ENCODE results near the gene ST6GAL1.

Gene ST6GAL1

GRCh38 chr3:186917512-186918312, 12.6 kb upstream of the ST6GAL1 start:
- no peak for DNase-seq

DNA sequence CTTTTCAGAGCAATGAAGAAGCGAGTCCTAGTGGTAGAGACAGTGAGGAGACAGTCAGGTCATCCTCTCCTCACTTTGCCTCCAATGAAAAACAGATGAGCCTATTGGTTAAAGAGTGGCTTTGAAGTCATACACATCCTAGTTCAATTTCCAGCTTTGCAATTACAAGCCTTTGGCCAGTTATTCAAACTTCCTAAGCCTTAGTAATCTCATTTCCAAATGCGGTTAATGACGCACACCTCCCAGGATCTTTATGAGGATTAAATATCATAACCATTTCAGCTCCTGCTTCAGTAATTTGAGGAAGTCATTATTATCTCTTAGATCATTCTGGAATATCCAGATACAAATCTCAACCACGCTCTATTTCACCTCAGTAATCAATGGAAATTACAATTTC, 10.0 kb upstream of the ST6GAL1 start:
- no peak for DNase-seq

GRCh38 chr3:186920796-186921195, 9.5 kb upstream of the ST6GAL1 start:
- DNase-seq, result no peak

- DNase-seq, result no peak
These were observed 8.7 kb upstream of the ST6GAL1 start for GRCh38 chr3:186921578-186921977.

- DNase-seq, result no peak
These were observed 8.1 kb upstream of the ST6GAL1 start for GRCh38 chr3:186922224-186922623.

DNA sequence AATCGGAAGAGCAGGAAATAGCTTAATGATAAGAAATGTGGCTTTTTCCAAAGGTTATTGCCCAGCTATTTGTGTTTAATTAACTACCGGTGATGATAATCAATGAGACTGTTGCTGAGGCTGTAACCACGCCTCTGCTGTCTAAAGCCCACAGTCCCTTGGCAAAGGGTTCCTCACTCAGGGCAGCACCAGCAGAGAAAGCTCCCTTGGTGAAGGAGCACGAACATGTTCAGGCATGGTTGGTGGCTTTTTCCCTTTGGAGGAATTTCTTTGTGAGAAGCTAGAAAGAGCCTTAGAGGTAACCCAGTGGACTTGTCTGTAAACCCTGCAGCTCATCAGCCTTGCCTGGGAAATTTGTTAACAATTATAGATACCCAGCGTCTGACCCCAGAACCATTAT, 7.5 kb upstream of the ST6GAL1 start:
- DNase-seq, result no peak

DNA sequence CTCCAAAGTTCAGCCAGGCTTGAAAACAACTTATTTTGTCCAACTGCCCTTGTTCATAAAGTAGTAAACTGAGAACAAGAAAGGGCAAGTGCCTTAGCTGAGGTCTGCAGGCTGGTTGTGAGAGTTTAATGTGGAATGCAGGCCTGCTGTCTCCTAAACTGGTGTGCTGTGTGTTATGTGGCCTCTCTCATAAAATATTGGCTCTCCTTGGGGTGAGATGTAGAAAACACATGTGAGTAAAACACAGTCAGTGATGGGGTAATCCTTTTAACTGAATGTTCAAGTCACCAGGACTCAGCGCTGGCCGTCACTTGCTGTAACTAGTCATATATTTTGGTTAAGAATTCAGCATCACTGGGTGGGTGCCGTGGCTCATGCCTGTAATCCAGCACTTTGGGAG, 7.1 kb upstream of the ST6GAL1 start:
- no peak for DNase-seq

DNA sequence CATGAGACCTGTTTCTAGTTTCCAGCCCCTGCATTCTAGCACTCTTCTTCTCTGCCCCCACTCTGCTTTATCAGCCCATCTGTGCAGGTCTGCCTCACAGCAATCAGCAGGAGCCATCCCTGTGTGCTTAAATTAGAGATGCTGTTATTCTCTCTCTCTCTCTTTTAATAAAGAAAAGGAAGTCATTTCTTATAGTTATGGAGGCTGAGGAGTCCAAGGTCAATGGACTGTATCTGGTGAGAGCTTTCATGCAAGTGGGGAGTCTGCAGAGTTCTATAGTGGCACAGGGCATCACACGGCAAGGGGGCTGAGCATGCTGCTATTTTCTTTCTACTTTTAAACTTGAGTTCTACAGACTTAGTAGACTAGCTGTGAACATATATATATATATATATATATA, 4.5 kb upstream of the ST6GAL1 start:
- DNase-seq, result no peak

DNA sequence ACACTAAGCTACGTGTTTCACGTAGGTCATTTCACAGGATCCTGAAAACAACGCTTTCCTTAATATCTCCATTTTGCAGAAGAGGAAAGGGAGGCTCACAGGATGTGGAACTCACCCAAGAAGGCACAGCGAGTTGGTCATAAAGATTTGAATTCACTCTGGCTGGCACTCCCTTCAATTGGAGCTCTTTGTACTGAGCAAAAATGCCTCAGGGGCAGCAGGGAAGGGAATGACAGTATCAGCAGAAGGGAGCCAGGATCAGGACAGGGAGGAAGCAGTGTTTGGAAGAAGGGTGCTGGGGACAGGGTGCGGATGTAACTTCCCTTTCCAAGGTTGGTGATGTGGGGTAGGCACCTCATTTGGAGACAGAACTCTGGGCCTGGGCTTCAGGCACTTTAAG, 1.1 kb upstream of the ST6GAL1 start:
- no peak for DNase-seq

- no peak for DNase-seq
These were observed 641 bp upstream of the ST6GAL1 start for GRCh38 chr3:186929685-186930084.

DNA sequence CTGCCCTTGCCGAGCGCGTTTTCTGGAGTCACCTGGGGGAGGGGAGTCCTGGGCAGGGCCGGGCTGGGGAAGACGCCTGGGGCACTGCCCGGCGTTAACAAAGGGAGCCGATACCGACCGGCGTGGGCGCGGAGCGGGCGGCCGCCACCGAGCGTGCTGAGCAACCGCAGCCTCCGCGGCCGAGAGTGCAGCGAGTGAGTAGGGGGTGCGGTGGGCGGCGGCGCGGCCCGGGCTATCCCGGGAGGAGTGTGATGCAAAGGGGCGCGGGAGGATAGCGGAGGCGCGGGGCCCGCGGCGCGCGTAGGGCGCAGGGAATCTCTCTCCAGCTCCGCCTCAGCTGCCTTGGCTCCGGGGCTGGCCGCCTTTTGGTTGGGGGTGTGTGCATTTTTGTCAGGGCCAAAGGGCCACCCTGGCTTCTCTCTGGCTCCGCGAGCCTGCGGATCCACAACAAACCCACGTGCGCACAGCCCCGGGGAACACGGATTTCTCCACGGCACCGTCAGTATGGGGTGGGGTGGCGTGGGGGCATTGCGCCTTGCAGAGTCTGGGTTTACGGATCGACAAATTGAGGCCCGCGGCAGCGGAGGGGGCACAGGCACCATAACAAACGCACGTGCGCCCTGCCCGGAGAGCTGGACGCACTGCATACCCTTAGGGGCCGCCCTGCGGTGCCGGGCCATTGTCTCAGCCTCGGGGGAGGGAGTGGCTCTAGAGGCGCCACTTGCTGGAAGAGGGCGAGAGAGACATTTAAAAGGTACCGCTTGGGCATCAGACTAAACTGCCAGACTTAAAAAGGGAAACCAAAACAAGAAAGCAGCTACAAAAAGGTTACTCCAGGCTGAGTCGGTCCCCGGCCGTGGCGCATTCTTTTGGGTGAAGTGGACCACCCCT, 560 bp downstream of the ST6GAL1 start:
- DNase-seq, result peak; percentile 53 to 63

- DNase-seq, result no peak
These were observed 1.4 kb downstream of the ST6GAL1 start for GRCh38 chr3:186931532-186932280.

DNA sequence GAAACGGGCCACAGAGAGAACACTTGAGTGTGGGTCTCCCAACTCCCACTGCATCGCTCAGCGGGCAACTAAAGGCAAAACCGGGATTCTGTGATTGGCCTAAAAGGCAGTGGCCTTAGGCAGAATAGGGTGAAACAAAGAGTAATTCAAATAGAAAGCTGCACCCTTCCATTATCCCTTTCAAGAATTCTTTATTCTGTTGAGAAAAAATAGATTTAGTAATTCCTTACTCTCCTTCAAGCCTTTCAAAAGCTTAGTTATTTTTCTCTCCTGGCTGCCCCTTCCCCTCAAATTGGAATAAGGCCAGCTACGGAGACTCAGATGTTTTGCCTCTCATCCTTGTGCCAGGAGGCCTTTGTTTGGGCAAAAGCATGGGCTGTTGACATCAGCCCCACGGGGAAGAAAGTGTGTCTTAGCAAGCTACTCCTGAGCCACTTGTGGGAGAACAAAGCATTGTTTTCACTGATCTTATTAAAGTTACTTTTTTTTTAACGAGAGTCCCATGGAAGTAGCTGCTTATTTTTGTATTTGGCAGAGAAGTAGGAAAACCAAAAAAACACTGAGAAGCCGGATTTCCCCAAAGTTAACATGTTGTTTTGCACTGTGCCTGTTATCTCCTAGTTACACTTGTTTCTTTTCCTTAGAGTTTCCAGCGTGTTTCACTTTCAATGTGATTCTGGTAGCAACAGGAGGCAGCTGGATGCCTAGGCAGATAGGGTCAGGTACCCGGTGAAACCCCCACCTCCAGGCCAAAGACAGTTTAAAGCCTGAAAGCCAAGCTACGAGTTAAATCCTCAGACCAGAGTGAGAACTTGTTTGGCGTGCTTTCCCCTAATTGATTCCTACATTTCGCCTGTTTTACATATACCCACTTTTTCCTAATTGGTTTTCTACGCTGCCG, 2.2 kb downstream of the ST6GAL1 start:
- DNase-seq, result no peak

- peak in 1 of 2 donors; percentile 33 for DNase-seq
These were observed 3.5 kb downstream of the ST6GAL1 start for GRCh38 chr3:186933816-186934215.

DNA sequence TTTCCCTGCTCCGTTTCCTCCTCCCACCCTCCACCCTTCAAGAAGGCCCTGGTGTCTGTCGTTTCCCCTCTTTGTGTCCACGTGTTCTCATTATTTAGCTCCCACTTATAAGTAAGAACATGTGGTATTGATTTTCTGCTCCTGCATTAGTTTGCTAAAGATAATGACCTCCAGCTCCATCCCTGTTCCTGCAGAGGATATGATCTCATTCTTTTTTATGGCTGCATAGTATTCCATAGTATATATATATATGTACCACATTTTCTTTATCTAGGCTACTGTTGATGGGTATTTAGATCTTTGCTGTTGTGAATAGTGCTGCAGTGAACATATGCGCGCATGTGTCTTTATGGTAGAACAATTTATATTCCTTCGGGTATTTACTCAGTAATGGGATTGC, 4.8 kb downstream of the ST6GAL1 start:
- no peak for DNase-seq

DNA sequence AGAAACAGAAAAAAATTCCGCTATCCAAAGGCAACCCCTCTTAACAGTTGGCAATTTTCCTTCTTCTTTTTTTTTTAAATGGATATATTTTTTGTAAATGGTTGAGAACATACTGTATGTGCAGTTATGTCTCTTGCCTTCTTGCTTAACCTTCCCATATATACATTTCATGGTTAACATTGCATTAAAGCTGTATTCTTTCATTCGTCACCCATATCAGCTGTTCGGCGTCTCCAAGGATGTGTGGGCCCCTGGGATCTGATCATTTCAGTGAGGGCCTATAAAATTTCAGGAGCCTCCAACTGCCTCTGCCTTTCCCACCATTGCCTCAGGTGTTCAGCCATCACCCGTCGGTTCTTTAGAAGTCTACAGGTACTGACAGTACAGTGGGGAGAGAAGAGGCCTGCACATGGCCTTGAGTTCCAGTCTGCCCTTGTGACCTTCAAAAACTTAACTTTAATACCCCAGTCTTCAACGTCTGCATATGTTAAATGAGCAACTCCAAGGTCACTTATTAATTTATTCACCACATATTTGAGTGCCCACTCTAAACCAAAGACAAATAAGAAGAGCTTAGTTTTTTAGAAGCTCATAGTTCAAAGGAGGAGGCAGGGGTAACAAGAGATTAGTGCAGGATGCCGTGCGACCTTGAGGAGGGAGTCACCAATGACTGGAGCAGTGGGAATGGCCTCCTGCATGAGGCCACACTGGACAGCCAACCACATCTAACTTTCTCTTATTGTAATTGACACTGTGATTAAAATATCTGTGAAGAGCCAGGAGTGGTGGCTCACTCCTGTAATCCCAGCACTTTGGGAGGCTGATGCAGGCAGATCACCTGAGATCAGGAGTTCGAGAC, 6.9 kb downstream of the ST6GAL1 start:
- no peak for DNase-seq

DNA sequence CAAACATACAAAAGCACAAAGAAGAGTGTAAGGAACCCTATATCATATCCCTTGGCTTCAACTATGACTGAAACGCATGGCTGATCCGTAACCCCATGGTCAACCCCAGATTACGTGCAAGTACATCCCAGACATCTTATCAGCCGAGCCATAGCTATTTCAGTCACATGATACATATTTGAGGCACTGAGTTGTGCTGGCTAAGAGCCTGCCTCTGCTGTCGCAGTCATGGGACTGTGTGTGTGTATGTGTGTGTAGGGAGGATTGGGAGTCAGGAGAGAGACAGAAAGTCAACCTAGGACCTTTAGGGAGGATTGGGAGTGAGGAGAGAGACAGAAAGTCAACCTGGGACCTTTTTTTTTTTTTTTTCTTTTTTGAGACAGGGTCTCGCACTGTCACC, 8.4 kb downstream of the ST6GAL1 start:
- no peak for DNase-seq

GRCh38 chr3:186939536-186939935, 9.2 kb downstream of the ST6GAL1 start:
- no peak for DNase-seq

DNA sequence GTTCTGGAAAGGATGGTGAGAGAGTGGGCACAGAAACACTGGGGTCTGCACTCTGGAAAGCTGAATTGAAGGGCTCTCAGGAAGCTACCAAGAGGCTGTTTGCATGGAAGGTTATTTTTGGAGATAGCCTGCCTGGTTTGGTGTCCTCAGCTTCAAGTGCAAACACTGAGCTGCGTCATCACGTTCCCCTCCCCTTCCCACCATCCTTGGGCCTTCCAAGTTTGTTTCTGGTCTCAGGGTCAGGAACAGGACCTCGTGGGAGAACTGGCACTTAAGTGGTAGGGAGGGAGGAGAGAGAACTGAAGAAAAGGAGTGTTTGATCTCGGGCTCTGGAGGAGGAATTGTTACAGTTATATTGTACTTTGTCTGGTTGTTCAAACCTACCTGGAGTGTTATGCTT, 10.6 kb downstream of the ST6GAL1 start:
- no peak for DNase-seq

- no peak for DNase-seq
These were observed 11.8 kb downstream of the ST6GAL1 start for GRCh38 chr3:186942168-186942567.

GRCh38 chr3:186945255-186945823, 15.0 kb downstream of the ST6GAL1 start:
- DNase-seq, result no peak

Measured in inflammatory macrophage treated with lipopolysaccharide for 1 hour (primary cell).